Loucy (cell line): ENCODE data around the gene ICAM5.

Experiments used
- H2AFZ ChIP-seq: fragments of 200-600 bp; sonication (generic); 2 replicates; pipeline ENCODE4 v1.6.0; 2016; ENCODE audit warnings: antibody characterized with exemption, mild to moderate bottlenecking, low read length, moderate library complexity
- H3F3A ChIP-seq: fragments of 200-600 bp; 2 replicates; pipeline ENCODE4 v1.6.0; 2016; ENCODE audit warnings: antibody characterized with exemption, low read depth, mild to moderate bottlenecking
- H3K27me3 ChIP-seq: fragments of 200-600 bp; sonication (generic); 2 replicates; pipeline ENCODE4 v1.6.1; 2014; ENCODE audit warnings: low read length, mild to moderate bottlenecking; ENCODE audit not compliant: insufficient read depth, poor library complexity, severe bottlenecking
- H3K36me3 ChIP-seq: fragments of 200-600 bp; sonication (generic); 2 replicates; pipeline ENCODE4 v1.6.1; 2016; ENCODE audit warnings: low read length; ENCODE audit not compliant: insufficient read depth
- H3K4me1 ChIP-seq: fragments of 200-600 bp; sonication (generic); 2 replicates; pipeline ENCODE4 v1.5.1; 2014; ENCODE audit warnings: low read length, mild to moderate bottlenecking; ENCODE audit not compliant: insufficient read depth, poor library complexity, severe bottlenecking
- H3K4me2 ChIP-seq: fragments of 200-600 bp; sonication (generic); 2 replicates; pipeline ENCODE4 v1.6.0; 2014; ENCODE audit warnings: antibody characterized with exemption, low read length, low read depth, mild to moderate bottlenecking; ENCODE audit not compliant: poor library complexity, severe bottlenecking
- H3K4me3 ChIP-seq: fragments of 200-600 bp; sonication (generic); 2 replicates; pipeline ENCODE4 v1.5.1; 2014; ENCODE audit warnings: low read length, mild to moderate bottlenecking, mixed read lengths; ENCODE audit not compliant: poor library complexity, severe bottlenecking
- H3K79me2 ChIP-seq: fragments of 200-600 bp; sonication (generic); 2 replicates; pipeline ENCODE4 v1.6.1; 2014; ENCODE audit warnings: low read length; ENCODE audit not compliant: insufficient read depth
- H3K9ac ChIP-seq: fragments of 200-600 bp; sonication (generic); 2 replicates; pipeline ENCODE4 v1.6.0; 2014; ENCODE audit warnings: mild to moderate bottlenecking, low read depth, low read length, moderate library complexity; ENCODE audit not compliant: poor library complexity, severe bottlenecking
- H3K9me2 ChIP-seq: fragments of 200-600 bp; sonication (generic); replicated peaks from 2 replicates; pipeline ENCODE4 v1.6.1; 2016; ENCODE audit warnings: low read depth, low read length, mixed read lengths
- H3K9me3 ChIP-seq: fragments of 200-600 bp; sonication (generic); 2 replicates; pipeline ENCODE4 v1.6.1; 2014; ENCODE audit warnings: mild to moderate bottlenecking, antibody characterized with exemption, low read length, low read depth; ENCODE audit not compliant: insufficient read depth
- H4K20me1 ChIP-seq: fragments of 200-600 bp; sonication (generic); 2 replicates; pipeline ENCODE4 v1.6.0; 2014; ENCODE audit warnings: antibody characterized with exemption, low read length, mild to moderate bottlenecking; ENCODE audit not compliant: insufficient read depth, poor library complexity, severe bottlenecking
- CTCF ChIP-seq: fragments of 200-600 bp; sonication (generic); conservative IDR thresholded peaks from 2 replicates; pipeline ENCODE4 v1.5.1; 2014; ENCODE audit warnings: mild to moderate bottlenecking, antibody characterized with exemption, low read length
- EZH2phosphoT487 ChIP-seq: fragments of 200-600 bp; IDR thresholded peaks from 2 replicates; pipeline ENCODE4 v1.6.1; 2018; ENCODE audit warnings: antibody characterized with exemption, mild to moderate bottlenecking, moderate library complexity, borderline replicate concordance

Gene ICAM5

GRCh38 chr19:10270180-10270615 is 19.6 kb upstream of the ICAM5 start:
- peaks cover 9% of the 10 kb centered on the region; the same call in 1 of the 2 replicates for H3K79me2 ChIP-seq
- no peaks in the 10 kb centered on the region for H3K9me3 ChIP-seq
- H2AFZ ChIP-seq, result peak overlapping the region; percentile 85
- peak overlapping the region; percentile 73 for H3K4me3 ChIP-seq
- no peaks in the 10 kb centered on the region for H3F3A ChIP-seq
- H3K4me1 ChIP-seq, result peaks cover 21% of the 10 kb centered on the region
- no peaks in the 10 kb centered on the region for H3K36me3 ChIP-seq
- peak overlapping the region; percentile 70 for H3K4me2 ChIP-seq
- H3K9me2 ChIP-seq, result no peaks in the 10 kb centered on the region
- peak overlapping the region; percentile 75 for H3K9ac ChIP-seq
- no peaks in the 10 kb centered on the region for H4K20me1 ChIP-seq
- H3K27me3 ChIP-seq, result no peaks in the 10 kb centered on the region
- TF ChIP-seq EZH2phosphoT487 (no peak), CTCF (no peak)

GRCh38 chr19:10270616-10271394 is 18.9 kb upstream of the ICAM5 start, which contains the start of gene ICAM1:
ICAM1 (plus strand) TSS chr19:10271120; CDS start chr19:10271160, 40 bp downstream.
- Histone ChIP-seq H2AFZ (peak within 1 kb of the TSS; percentile 85), H4K20me1 (no peaks in the 10 kb centered on the region), H3K79me2 (peaks cover 9% of the 10 kb centered on the region; the same call in 1 of the 2 replicates), H3K9me2 (no peaks in the 10 kb centered on the region), H3F3A (no peaks in the 10 kb centered on the region), H3K4me1 (peaks cover 21% of the 10 kb centered on the region), H3K9me3 (no peaks in the 10 kb centered on the region), H3K36me3 (no peaks in the 10 kb centered on the region), H3K4me3 (peak within 1 kb of the TSS; percentile 73), H3K27me3 (no peaks in the 10 kb centered on the region), H3K9ac (peak within 1 kb of the TSS; percentile 75), H3K4me2 (peak within 1 kb of the TSS; percentile 70)
- no peak for TF ChIP-seq EZH2phosphoT487
- no peak for TF ChIP-seq CTCF

- Histone ChIP-seq H3K27me3 (no peaks in the 10 kb centered on the region), H4K20me1 (no peaks in the 10 kb centered on the region), H3K79me2 (peaks cover 9% of the 10 kb centered on the region; the same call in 1 of the 2 replicates), H3K36me3 (no peaks in the 10 kb centered on the region), H3K4me1 (peaks cover 21% of the 10 kb centered on the region), H3F3A (no peaks in the 10 kb centered on the region), H3K4me3 (peak overlapping the region; percentile 73), H2AFZ (peak overlapping the region; percentile 85), H3K4me2 (peak overlapping the region; percentile 70), H3K9me3 (no peaks in the 10 kb centered on the region), H3K9me2 (no peaks in the 10 kb centered on the region), H3K9ac (peak overlapping the region; percentile 75)
- TF ChIP-seq EZH2phosphoT487 (no peak), CTCF (no peak)
Measured at GRCh38 chr19:10271543-10272086, 18.1 kb upstream of the ICAM5 start.
